D341Med (cell line): Measurements from ENCODE around the gene AGAP3.

Experiments
- DNase-seq: peaks from one replicate; pipeline ENCODE4 v3.0.0; 2012; ENCODE audit warnings: low spot score

The AGAP3 gene

GRCh38 chr7:151074817-151075661, 11.2 kb upstream of the AGAP3 start:
- no peak for DNase-seq

GRCh38 chr7:151075662-151075971, 10.7 kb upstream of the AGAP3 start:
- no peak for DNase-seq

GRCh38 chr7:151075978-151076426, 10.3 kb upstream of the AGAP3 start:
- DNase-seq = no peak

GRCh38 chr7:151076863-151077704, 9.2 kb upstream of the AGAP3 start:
- DNase-seq = peak; percentile 77

- no peak for DNase-seq
Measured at GRCh38 chr7:151077705-151078232, 8.5 kb upstream of the AGAP3 start.

- DNase-seq = no peak
Measured at GRCh38 chr7:151078233-151079040, 7.8 kb upstream of the AGAP3 start.

- DNase-seq = no peak
Measured at GRCh38 chr7:151079199-151079910, 6.9 kb upstream of the AGAP3 start.

- DNase-seq = no peak
Measured at GRCh38 chr7:151080067-151080521, 6.2 kb upstream of the AGAP3 start.

- DNase-seq = peak; percentile 93
Measured at GRCh38 chr7:151080522-151081169, 5.6 kb upstream of the AGAP3 start, which contains the start of gene FASTK. TSS of gene FASTK (minus strand) at chr7:151080809. CDS start at chr7:151080766, 43 bp downstream.

GRCh38 chr7:151081170-151082101, 4.8 kb upstream of the AGAP3 start:
- DNase-seq = no peak

- DNase-seq = no peak
Measured at GRCh38 chr7:151082141-151083070, 3.9 kb upstream of the AGAP3 start.

- DNase-seq = peak; percentile 85
Measured at GRCh38 chr7:151083071-151083823, 3.0 kb upstream of the AGAP3 start, which contains the start of gene TMUB1. TSS of gene TMUB1 (minus strand) at chr7:151083493. CDS start at chr7:151082563, 930 bp downstream.

- no peak for DNase-seq
Measured at GRCh38 chr7:151083824-151084160, 2.5 kb upstream of the AGAP3 start.

GRCh38 chr7:151085329-151085690, 965 bp upstream of the AGAP3 start:
- no peak for DNase-seq

GRCh38 chr7:151086802-151087244, 548 bp downstream of the AGAP3 start:
- DNase-seq = peak; percentile 57

GRCh38 chr7:151087245-151088018, 1.2 kb downstream of the AGAP3 start:
- peak; percentile 80 for DNase-seq
